GDM1 (cell line): ENCODE results near the gene ABCD1.

Source experiments
- DNase-seq: peaks from one replicate; lab custom pipeline; 2025; lab: John Stamatoyannopoulos, UW

The ABCD1 gene

GRCh38 chrX:153791104-153791852 is 66.6 kb downstream of the ABCD1 start:
- no peak for DNase-seq

DNA sequence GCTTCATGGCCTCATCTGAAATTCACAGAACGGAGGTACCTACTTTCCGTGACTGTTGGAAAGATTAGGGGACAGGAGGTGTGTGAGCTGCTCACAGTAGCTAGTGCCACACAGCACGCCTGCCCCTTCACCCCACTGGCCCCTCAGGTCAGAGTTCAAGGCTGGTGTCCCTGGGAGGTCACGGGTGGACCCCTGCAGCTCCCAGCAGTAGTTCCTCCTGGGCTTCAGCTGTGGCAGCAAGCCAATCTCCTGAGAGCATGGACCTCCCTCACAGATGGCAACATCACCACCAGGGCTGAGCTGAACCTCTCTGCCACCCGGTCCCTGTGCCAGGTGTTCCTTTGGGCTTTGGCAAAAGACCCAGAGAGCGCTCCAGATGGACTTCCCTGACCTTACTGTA is 67.7 kb downstream of the ABCD1 start:
- no peak for DNase-seq

GRCh38 chrX:153793291-153793690 is 68.6 kb downstream of the ABCD1 start:
- no peak for DNase-seq
